22Rv1 (cell line): Measurements from ENCODE around the gene RETREG1.

Source experiments
- H3K27ac ChIP-seq: fragments of 450-650 bp; 2 replicates; pipeline ENCODE4 v1.5.1; 2017
- ZFX ChIP-seq: fragments of 450-650 bp; IDR thresholded peaks from 2 replicates; pipeline ENCODE4 v1.6.1; 2017; ENCODE audit warnings: antibody characterized with exemption, borderline replicate concordance
- TF ChIP-seq, protein P1 (sequence below): fragments of 450-650 bp; IDR thresholded peaks from 2 replicates; pipeline ENCODE4 v1.5.1; 2017; ENCODE audit warnings: mild to moderate bottlenecking

The RETREG1 gene

GRCh38 chr5:16508730-16509531, 107.9 kb downstream of the RETREG1 start:
- no peak overlapping the region for H3K27ac ChIP-seq
- TF ChIP-seq ZFX, result no peak

DNA sequence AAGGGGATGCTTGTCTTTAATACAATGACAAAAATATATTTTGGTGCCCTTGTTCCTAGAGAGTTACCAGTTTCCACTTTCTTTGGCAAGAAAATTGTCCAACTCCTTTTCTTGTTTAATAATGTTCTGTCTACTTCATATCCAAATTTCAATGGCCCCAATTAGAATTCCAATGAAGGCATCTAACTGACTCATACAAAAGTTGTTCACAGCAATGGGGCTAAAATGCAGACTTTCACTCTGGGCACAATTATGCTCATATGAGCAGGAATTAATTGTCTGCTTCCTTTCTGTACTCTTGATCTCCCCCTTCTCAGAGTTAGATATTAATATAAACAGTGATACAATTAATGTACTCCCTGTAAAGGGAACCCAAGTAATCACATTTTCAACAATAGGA, 109.1 kb downstream of the RETREG1 start:
- H3K27ac ChIP-seq, result no peak overlapping the region
- TF ChIP-seq, protein P1, sequence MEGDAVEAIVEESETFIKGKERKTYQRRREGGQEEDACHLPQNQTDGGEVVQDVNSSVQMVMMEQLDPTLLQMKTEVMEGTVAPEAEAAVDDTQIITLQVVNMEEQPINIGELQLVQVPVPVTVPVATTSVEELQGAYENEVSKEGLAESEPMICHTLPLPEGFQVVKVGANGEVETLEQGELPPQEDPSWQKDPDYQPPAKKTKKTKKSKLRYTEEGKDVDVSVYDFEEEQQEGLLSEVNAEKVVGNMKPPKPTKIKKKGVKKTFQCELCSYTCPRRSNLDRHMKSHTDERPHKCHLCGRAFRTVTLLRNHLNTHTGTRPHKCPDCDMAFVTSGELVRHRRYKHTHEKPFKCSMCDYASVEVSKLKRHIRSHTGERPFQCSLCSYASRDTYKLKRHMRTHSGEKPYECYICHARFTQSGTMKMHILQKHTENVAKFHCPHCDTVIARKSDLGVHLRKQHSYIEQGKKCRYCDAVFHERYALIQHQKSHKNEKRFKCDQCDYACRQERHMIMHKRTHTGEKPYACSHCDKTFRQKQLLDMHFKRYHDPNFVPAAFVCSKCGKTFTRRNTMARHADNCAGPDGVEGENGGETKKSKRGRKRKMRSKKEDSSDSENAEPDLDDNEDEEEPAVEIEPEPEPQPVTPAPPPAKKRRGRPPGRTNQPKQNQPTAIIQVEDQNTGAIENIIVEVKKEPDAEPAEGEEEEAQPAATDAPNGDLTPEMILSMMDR, result no peak
- no peak for TF ChIP-seq ZFX

DNA sequence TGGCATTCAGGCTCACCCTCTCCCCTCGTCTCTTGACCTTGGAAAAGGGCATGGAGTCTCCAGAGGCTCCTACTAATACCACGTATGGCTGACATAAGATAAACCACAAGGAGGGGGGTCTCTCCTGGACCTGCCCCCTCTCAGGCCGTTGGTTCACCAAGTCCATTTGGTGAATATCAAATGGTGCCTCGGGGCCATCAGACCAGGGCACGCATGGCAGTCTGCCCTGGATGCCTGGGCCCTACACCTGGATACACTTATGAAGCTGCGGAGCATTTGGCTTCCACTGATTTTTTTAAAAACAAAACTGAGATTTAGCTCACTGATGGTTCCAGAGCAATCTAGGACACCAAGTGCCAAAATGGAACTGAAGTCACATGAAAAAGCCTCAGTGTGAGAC, 110.9 kb downstream of the RETREG1 start:
- H3K27ac ChIP-seq, result no peak overlapping the region
- TF ChIP-seq, protein P1, result no peak
- no peak for TF ChIP-seq ZFX

DNA sequence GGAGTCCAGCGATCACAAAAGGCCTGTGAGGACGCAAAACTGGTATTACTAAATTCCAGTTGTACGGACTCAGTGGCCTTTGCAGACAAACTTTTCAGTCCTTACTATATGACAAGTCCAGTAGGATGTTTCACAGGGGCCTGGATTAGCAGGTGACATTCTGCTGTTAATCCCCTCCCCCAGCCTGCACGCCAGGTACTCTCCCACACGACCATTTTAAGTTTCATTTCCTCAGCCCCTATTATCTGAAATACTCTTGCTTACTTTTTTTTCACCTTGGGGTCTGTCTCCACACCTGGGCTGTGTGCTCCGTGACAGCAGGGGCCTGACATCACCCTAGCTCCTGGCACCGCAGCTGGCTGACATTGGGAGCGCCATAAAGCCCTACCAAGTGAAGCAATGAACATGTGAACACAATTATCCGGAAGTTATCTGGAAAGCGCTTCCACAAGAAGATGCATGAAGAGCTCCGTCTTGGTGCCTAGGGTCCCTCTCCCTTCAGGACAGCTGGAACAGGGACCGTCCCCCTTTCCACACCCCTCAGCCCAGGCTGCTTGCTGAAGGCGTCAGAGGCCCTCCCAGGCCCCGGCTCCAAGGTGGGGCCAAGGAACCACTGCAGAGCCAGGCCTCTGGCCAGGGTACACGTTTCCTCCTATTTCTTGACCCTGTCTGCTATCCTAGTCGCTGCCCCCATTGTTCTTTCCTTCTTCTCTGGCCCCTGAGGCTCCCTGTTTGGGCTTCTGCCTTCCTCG, 111.5 kb downstream of the RETREG1 start:
- no peak overlapping the region for H3K27ac ChIP-seq
- TF ChIP-seq ZFX, result no peak
- TF ChIP-seq, protein P1, result no peak

DNA sequence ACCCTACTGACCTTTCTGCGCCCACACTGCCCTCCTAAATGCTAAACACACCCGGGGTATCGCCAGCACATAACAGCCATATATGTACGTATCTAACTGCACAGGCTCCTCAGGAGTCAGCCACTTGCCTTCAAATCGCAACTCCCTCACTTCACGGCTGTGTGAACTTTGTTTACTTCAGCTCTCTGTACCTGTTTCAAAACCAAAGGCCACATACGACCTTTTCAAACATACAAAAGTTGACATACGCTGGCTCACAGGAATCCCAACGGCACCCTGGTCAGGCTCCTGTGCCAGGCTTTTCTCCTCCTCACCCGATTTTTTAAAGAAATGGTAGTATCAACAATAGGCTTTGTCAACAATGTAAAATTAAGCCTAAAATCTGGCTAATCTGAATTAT, 112.2 kb downstream of the RETREG1 start:
- TF ChIP-seq ZFX, result no peak
- TF ChIP-seq, protein P1, result no peak
- no peak overlapping the region for H3K27ac ChIP-seq

- TF ChIP-seq, protein P1, result no peak
- no peak for TF ChIP-seq ZFX
- H3K27ac ChIP-seq, result no peak overlapping the region
These were observed 113.9 kb downstream of the RETREG1 start for GRCh38 chr5:16502866-16503265.

GRCh38 chr5:16500024-16500423, 116.8 kb downstream of the RETREG1 start:
- H3K27ac ChIP-seq, result no peak overlapping the region
- no peak for TF ChIP-seq ZFX
- TF ChIP-seq, protein P1, result no peak
